Measurements from ENCODE around the gene CXorf66. TPM values are rescaled to one million over a fixed set of nuclear protein-coding genes. Genes with fewer than 3 reads are reported as not detected.

The CXorf66 gene
- total RNA-seq, 3 donors from 2014 or later, result not detected

DNA sequence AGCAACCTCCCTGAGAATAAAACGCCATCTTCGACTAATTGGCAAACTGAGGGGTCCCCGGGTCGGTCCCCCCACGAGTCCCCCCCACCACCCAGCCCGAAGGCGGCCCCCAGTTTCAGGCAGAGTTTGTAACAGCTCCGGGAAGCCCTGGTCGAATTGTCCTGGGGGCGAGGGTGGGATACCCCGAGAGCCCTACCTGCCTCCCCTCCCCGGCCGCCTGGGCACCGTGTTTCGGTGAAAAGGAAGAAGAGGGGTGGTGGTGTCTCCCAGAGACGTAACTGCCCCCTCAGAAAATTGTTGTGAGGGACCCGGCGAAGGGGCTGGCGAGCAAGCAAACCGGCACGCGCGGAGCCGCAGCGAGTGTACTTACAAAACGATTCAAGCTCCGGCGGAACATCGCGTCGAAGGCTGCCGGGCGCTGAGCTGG, 33.7 kb downstream of the CXorf66 start:
- TF ChIP-seq, protein P1, sequence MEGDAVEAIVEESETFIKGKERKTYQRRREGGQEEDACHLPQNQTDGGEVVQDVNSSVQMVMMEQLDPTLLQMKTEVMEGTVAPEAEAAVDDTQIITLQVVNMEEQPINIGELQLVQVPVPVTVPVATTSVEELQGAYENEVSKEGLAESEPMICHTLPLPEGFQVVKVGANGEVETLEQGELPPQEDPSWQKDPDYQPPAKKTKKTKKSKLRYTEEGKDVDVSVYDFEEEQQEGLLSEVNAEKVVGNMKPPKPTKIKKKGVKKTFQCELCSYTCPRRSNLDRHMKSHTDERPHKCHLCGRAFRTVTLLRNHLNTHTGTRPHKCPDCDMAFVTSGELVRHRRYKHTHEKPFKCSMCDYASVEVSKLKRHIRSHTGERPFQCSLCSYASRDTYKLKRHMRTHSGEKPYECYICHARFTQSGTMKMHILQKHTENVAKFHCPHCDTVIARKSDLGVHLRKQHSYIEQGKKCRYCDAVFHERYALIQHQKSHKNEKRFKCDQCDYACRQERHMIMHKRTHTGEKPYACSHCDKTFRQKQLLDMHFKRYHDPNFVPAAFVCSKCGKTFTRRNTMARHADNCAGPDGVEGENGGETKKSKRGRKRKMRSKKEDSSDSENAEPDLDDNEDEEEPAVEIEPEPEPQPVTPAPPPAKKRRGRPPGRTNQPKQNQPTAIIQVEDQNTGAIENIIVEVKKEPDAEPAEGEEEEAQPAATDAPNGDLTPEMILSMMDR (IDR thresholded peaks at IDR 0.05), result no peak

DNA sequence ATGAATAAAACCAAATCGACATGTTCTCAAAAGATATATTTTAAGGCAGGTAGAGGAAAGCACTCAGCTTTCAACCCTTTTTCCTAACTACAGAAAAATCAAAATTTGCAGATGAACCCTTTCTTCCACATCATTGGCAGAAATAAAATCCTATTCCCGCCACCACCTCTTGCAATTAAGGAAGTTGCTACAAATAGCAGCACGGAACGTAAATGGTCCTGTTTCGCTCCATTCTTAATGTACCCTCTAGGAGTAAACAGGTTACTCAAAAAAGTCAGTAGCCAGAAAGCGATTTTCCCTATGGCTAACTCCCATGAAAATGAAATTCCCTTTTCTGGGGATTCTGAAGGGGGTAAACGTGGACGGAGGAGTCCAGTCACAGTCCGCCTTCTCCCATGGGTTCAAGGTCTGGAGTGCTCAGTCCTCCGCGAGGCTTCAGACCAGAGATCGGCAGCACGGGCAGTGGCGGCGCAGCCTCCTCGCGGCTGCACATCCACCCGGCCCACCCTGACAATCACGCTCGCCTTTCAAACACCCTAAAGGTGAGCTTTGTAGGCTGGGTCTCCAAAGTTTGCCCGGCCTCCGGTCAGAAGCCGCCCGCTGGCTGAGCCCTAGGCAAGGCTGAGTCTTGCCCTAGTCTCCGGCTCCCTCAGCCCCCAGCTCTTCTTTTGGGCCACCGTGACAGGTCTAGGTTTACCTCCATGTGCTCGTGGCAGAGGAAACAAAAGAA, 34.2 kb downstream of the CXorf66 start:
- H3K4me1 ChIP-seq (ENCODE audit: low read depth), result no peaks in the 10 kb centered on the region
- no peaks in the 10 kb centered on the region for H3K9me3 ChIP-seq
- peak; percentile 20 for ATAC-seq
- intact Hi-C loops (cut with DNase I, micrococcal nuclease), result no loop called here
- DNase-seq, result peak; percentile 22 to 56 (median 44)
- TF ChIP-seq, protein P1 (IDR thresholded peaks at IDR 0.05), result no peak
- H3K36me3 ChIP-seq (ENCODE audit: low read depth), result no peaks in the 10 kb centered on the region
- peak overlapping the region; percentile 75 for H3K4me3 ChIP-seq

More for the DNA sequence above, 33.7 kb downstream of the CXorf66 start:
- Histone ChIP-seq H3K4me3 (peak overlapping the region; percentile 75), H3K4me1 (ENCODE audit: low read depth) (no peaks in the 10 kb centered on the region), H3K36me3 (ENCODE audit: low read depth) (no peaks in the 10 kb centered on the region), H3K9me3 (no peaks in the 10 kb centered on the region)
- intact Hi-C loops (cut with DNase I, micrococcal nuclease), result no loop called here
- DNase-seq, result no peak
- no peak for ATAC-seq

DNA sequence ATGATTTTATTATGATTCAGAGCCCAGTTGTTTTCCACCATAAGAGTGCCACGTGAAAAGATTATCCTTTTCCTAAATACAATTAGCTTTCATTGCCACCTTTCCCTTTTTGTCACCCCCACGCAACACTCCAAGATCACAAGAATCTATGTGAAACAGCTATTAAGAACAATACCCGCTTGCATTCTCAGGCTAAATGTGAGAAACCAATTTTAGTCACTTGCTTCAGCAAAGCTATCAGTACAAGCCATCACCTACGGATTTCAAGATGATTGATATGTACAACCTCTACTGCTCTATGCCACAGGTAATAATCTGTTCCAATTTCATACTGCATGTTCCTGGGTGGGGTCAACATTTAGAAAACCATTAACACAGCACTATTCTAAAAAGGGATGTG, 34.9 kb downstream of the CXorf66 start:
- Histone ChIP-seq H3K4me1 (ENCODE audit: low read depth) (no peaks in the 10 kb centered on the region), H3K36me3 (ENCODE audit: low read depth) (no peaks in the 10 kb centered on the region), H3K4me3 (no peak overlapping the region), H3K9me3 (no peaks in the 10 kb centered on the region)
- ATAC-seq, result no peak
- intact Hi-C loops (cut with DNase I, micrococcal nuclease), result no loop called here
- no peak for DNase-seq
- TF ChIP-seq, protein P1 (IDR thresholded peaks at IDR 0.05), result no peak

DNA sequence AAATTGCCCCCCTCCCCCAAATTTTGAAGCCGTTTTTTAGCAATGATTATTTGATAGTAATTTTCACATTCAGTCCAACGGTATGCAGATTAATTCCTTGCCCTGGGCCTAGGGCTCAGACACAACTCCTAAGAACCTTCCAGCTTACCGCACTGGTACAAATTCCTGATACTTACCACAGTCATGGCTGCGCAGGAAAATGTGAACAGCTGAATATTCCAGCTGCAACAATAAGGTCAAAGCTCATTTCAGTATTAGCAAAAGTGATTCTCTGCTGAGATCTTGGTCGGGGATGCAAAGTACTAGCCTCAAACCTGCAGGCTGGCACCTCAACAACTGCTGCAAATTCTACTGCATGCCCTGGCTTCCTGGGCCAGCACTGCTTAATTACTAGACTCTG, 35.4 kb downstream of the CXorf66 start:
- H3K4me3 ChIP-seq, result no peak overlapping the region
- TF ChIP-seq, protein P1 (IDR thresholded peaks at IDR 0.05), result no peak
- H3K36me3 ChIP-seq (ENCODE audit: low read depth), result no peaks in the 10 kb centered on the region
- H3K4me1 ChIP-seq (ENCODE audit: low read depth), result no peaks in the 10 kb centered on the region
- ATAC-seq, result no peak
- no peak for DNase-seq
- intact Hi-C loops (cut with DNase I, micrococcal nuclease), result no loop called here
- H3K9me3 ChIP-seq, result no peaks in the 10 kb centered on the region

DNA sequence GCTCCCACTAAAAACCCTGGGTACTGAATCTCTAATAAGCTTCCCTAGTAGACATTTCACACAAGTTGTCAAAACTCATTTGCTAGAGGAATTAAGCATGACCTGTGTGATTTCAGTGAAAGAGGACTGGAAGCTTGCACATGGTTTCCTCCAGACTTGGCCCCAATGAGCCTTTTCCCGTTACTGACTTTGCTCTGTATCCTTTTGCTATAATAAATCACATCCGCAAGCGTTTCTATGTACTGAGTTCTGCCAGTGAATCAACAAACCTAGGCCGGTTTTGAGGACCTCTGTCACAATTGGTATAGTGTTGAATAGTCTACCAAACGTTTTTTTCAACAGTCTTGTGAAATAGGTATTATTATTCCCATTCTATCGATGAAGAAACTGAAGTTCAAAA, 40.6 kb downstream of the CXorf66 start:
- H3K4me3 ChIP-seq, result no peak overlapping the region
- H3K9me3 ChIP-seq, result no peaks in the 10 kb centered on the region
- no peaks in the 10 kb centered on the region for H3K36me3 ChIP-seq (ENCODE audit: low read depth)
- DNase-seq (no peak), ATAC-seq (no peak)
- intact Hi-C loops (cut with DNase I, micrococcal nuclease), result no loop called here
- no peaks in the 10 kb centered on the region for H3K4me1 ChIP-seq (ENCODE audit: low read depth)
- TF ChIP-seq, protein P1 (IDR thresholded peaks at IDR 0.05), result no peak

Data from mucosa of descending colon (tissue), 3 donors.